ENCODE measurements around the gene PROX1.
"Not testable (repeated sequence)": the region's sequence is repeated elsewhere in the genome, so short reads cannot be mapped to it uniquely, and the experiment has no call there.

The PROX1 gene

GRCh38 chr1:214067397-214067796 lies 79.6 kb downstream of the PROX1 start:
- no peak for DNase-seq (ENCODE audit: low read depth, low spot score)

DNA sequence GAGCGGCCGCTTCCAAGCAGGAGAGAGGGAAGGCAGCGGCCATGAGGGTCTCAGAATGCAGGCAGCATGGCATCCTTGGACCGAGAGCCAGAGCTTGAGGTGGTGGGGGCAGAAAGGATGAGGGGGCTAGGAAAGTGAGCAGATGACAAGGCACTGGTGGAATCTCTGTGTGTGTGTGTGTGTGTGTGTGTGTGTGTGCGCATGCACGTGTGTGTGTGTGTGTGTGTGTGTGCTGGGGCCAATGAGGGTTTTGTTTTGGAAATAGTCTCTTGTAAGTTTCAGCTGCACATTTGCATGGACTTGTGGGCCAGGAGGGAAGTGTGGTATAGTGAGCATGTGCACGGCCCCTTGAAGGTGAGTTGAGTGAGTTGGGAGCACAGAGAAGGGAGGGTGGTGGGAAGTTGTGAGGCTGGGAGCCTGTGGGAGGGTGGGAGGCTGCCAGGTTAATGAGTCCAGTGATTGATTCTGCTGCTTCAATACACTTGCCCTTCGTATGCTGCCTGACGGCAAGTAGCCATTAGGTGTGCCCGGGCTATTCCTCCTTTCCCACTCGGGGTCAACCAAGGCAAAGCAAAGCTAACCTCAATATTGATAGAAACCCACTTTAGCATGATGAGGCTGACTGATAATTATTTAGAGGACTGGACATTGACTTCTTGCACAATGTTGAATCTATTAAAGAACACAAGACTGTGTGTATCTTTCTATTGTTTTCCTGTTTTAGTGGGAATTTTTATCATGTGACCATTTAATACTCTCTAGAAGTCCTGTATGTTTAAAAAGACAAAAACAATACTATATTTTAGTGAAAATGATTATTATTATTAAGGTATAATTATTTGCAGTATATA lies 80.3 kb downstream of the PROX1 start:
- DNase-seq (ENCODE audit: low read depth, low spot score), result no peak

- no peak for DNase-seq (ENCODE audit: low read depth, low spot score)
These were observed 81.2 kb downstream of the PROX1 start for GRCh38 chr1:214068979-214069378.

DNA sequence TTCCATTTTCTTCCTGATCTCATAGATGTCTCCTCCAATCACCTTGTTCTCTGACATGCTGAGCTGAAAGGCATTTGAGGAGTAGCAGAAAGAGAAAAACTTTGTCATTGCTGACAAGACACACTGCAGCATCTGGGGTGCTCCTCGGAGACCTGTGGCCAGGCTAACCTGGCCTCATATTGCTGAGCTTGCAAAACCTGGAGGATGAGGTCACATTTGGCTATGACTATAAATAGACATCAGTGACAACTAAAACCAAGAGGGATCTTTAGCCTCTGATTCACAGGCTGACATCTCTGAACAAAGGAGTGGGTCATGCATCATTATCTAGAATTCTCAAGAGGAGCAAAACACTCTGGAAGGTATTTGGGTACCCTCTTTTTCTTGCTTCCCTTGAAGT lies 83.7 kb downstream of the PROX1 start:
- DNase-seq (ENCODE audit: low read depth, low spot score), result no peak

DNA sequence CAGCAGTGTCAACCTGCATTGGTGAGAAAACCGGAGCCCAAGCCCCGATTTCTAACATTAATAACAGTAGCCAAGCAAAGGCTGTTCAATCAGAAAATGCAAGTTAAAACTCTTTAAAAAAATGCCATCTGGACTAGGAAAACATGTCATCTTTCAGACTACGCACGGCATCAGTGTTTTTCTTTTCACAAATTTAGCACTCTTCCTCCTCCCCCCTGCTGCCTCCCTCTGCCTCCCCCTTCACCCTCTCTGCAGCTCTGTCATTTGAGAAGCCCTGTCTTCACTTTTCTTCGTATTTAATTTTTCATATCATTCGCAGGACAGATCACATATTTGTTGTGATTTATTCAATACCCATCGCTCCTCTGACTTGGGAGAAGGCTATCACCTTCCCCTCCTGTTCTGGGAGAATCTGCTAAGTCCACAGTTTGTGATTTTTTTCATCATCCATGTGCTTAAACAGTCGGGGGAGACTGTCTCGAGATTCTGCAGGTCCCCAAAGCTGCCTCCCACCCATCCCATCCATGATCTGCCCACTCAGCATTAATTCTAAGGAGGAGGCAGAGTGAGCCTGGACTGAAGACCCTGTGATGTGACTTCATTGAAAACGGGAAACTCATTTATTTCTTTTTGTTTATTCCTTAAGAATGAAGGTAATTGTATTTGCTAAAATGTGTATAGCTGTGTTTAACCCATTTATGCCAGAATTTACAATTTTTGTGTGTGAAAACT lies 84.8 kb downstream of the PROX1 start:
- no peak for DNase-seq (ENCODE audit: low read depth, low spot score)

GRCh38 chr1:214074477-214074876 lies 86.7 kb downstream of the PROX1 start:
- no peak for DNase-seq (ENCODE audit: low read depth, low spot score)

DNA sequence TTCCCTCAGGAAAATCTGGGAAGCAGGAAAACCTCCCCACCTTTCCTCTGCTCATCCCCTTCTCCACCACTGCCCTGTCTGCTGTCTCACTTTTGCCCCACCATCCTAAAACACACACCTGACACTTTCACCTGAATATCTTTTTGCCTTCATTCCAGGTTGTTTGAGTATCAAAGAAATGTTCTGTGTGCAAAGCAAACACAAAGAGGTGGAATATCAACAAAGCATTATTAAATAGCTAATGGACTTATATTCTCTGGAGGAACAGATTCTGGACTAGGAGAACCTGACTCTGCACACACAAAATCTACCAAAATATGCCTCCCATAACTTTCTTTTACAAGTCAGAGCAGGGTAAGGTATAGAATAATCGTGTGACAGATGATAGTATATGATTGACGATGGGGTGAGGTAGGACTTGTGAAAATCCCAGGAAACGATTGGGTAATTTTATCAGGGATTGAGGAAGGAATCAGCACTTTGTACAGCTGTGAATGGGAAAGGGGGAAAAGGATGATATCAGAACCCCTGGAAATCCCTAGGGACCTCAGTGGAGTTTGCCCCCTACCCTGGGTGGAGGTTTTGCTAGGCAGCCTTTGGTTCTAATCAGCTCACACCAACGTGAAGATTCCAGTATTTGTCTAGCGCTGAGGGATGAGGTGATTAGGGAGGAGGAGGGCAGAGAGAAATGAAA lies 87.7 kb downstream of the PROX1 start:
- DNase-seq (ENCODE audit: low read depth, low spot score), result no peak

DNA sequence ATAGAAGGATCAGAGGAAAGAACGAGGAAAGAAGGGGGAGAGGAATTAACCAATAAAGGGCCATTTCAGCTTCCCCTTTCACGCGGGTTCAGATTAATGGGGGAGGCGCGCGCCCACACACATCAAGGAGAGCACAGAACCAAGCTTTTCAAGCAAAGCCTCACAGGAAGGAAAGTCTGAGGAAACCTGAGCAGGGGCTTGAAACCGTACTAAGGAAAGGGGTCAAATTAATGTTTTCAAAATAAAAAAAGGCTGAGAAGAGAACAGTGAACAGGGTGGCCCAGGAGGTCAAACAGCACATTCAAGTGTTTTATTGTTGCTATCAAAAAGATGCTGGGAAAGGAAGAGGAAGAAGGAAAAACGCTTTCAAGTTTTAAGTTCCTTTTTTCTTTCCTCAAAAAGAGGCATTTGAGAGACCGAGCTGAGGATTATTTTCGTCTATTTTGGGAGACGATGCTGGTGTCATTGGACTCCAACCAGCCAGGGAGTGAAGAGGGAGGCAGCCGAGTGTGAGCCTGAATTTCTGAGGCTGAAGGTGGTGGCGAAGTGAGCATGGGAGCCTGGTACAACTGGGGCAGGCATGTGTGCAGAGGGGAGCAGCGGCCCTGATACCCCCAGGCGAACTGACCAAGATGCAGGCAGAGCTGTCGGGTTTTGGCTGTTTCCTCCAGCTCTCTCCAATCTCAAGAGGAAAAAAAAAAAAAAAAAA lies 88.4 kb downstream of the PROX1 start:
- DNase-seq (ENCODE audit: low read depth, low spot score), result no peak

- no peak for DNase-seq (ENCODE audit: low read depth, low spot score)
These were observed 88.9 kb downstream of the PROX1 start for GRCh38 chr1:214076708-214077065.

- DNase-seq (ENCODE audit: low read depth, low spot score), result no peak
These were observed 91.2 kb downstream of the PROX1 start for GRCh38 chr1:214078950-214079349.

DNA sequence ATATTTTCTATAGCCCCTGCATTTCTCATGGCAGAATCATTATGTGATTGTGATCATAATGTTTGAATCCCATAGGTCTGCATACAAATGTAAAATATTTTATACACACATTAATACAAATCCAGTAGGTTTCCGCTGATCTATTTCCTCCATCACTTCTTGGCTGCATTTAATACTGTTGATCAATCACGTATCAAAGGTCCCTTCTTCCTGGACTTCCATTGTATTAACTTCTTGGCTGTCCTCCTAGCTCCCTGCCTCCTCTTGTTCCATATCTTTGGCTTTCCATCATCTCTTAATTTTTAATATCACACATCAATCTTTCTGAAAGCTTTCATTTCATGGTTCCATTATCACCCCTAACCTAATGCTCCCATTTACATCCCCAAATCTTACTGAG lies 97.6 kb downstream of the PROX1 start:
- DNase-seq (ENCODE audit: low read depth, low spot score), result no peak

GRCh38 chr1:214086945-214087344 lies 99.2 kb downstream of the PROX1 start:
- no peak for DNase-seq (ENCODE audit: low read depth, low spot score)

- not testable (repeated sequence) for DNase-seq (ENCODE audit: low read depth, low spot score)
These were observed 101.2 kb downstream of the PROX1 start for GRCh38 chr1:214089003-214089402.
